HL-60 (cell line): Measurements from ENCODE around the gene CHRNA1.

Experiments used
- DNase-seq, 2 experiments: peaks; one replicate each; pipeline ENCODE4 v3.0.0-alpha.2; 2010 to 2020; ENCODE audit warnings: low read depth in 1 of 2, low spot score in 1 of 2
- H3K27ac ChIP-seq: fragments of 250-450 bp; sonication (Bioruptor Pico); replicated peaks from 2 replicates; pipeline ENCODE4 v1.5.1; 2020; ENCODE audit warnings: mild to moderate bottlenecking, moderate library complexity
- H3K27me3 ChIP-seq: fragments of 250-450 bp; sonication (Bioruptor Pico); 2 replicates; pipeline ENCODE4 v1.5.1; 2021; ENCODE audit warnings: mild to moderate bottlenecking, moderate library complexity; ENCODE audit not compliant: insufficient read depth, poor library complexity, severe bottlenecking
- H3K4me3 ChIP-seq: replicated peaks from 2 replicates; pipeline ENCODE4 v1.5.1; 2011; ENCODE audit warnings: mild to moderate bottlenecking, control low read depth, low read length; ENCODE audit not compliant: insufficient read depth
- GABPA ChIP-seq: IDR thresholded peaks from 2 replicates; pipeline ENCODE4 v1.6.1; 2012; ENCODE audit warnings: low read depth
- POLR2AphosphoS5 ChIP-seq: IDR thresholded peaks from 2 replicates; pipeline ENCODE4 v1.6.1; 2012; ENCODE audit warnings: low read depth
- SPI1 ChIP-seq: IDR thresholded peaks from 2 replicates; pipeline ENCODE4 v1.6.1; 2012; ENCODE audit warnings: low read depth, mild to moderate bottlenecking, borderline replicate concordance
- TF ChIP-seq, protein P1 (sequence below): IDR thresholded peaks from one replicate; pipeline ENCODE4 v1.5.1; 2011; ENCODE audit warnings: low read length, control low read depth, inconsistent platforms; ENCODE audit not compliant: insufficient read depth
- TF ChIP-seq, protein P2 (sequence below): IDR thresholded peaks from 2 replicates; pipeline ENCODE4 v1.6.1; 2012; ENCODE audit warnings: low read depth; ENCODE audit not compliant: insufficient replicate concordance

CHRNA1 gene

DNA sequence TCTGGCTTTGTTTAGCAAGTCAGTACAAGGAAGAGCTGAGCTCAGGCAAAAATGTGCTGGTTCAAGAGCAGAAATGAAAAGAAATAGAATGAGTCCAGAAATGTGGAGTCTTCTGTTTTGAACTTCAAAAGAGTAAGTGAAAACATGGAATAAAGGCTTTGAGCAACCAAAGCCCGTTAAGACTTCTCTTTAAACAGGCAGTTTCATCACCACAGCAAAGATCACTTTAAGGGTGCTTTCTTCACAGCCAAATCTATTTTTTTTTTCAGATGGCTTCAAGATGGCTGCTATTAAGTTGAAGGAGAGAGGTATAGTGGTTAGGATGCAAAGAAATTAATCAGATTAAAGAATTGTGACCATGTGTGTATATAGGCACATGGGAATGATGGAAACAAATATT, 2.0 kb upstream of the CHRNA1 start:
- Histone ChIP-seq H3K4me3 (no peak overlapping the region), H3K27ac (no peak overlapping the region)

DNA sequence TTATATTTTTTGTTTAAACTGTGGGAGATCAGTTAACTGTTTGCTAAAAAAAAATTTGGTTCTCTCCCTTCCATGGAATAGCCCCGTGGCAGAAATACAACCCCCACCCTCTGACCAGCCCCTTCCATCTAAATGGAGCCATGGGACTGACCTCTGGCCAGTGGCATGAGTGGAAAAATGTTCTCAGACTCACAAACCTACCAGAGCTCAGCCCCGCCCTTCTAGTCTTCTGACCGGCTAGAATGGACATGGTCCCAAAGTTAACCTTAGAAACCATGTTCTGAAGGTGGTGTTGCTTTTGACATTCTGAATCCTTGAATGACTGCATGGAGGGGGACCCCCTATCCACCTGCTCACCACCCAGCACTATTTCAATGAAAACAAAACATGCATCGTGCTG, 1.3 kb upstream of the CHRNA1 start:
- no peak overlapping the region for H3K4me3 ChIP-seq
- no peak overlapping the region for H3K27ac ChIP-seq
- peaks cover 11% of the 10 kb centered on the region for H3K27me3 ChIP-seq
- TF ChIP-seq, protein P1, sequence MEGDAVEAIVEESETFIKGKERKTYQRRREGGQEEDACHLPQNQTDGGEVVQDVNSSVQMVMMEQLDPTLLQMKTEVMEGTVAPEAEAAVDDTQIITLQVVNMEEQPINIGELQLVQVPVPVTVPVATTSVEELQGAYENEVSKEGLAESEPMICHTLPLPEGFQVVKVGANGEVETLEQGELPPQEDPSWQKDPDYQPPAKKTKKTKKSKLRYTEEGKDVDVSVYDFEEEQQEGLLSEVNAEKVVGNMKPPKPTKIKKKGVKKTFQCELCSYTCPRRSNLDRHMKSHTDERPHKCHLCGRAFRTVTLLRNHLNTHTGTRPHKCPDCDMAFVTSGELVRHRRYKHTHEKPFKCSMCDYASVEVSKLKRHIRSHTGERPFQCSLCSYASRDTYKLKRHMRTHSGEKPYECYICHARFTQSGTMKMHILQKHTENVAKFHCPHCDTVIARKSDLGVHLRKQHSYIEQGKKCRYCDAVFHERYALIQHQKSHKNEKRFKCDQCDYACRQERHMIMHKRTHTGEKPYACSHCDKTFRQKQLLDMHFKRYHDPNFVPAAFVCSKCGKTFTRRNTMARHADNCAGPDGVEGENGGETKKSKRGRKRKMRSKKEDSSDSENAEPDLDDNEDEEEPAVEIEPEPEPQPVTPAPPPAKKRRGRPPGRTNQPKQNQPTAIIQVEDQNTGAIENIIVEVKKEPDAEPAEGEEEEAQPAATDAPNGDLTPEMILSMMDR: no peak
- TF ChIP-seq POLR2AphosphoS5 (no peak), GABPA (no peak), SPI1 (no peak)
- TF ChIP-seq, protein P2, sequence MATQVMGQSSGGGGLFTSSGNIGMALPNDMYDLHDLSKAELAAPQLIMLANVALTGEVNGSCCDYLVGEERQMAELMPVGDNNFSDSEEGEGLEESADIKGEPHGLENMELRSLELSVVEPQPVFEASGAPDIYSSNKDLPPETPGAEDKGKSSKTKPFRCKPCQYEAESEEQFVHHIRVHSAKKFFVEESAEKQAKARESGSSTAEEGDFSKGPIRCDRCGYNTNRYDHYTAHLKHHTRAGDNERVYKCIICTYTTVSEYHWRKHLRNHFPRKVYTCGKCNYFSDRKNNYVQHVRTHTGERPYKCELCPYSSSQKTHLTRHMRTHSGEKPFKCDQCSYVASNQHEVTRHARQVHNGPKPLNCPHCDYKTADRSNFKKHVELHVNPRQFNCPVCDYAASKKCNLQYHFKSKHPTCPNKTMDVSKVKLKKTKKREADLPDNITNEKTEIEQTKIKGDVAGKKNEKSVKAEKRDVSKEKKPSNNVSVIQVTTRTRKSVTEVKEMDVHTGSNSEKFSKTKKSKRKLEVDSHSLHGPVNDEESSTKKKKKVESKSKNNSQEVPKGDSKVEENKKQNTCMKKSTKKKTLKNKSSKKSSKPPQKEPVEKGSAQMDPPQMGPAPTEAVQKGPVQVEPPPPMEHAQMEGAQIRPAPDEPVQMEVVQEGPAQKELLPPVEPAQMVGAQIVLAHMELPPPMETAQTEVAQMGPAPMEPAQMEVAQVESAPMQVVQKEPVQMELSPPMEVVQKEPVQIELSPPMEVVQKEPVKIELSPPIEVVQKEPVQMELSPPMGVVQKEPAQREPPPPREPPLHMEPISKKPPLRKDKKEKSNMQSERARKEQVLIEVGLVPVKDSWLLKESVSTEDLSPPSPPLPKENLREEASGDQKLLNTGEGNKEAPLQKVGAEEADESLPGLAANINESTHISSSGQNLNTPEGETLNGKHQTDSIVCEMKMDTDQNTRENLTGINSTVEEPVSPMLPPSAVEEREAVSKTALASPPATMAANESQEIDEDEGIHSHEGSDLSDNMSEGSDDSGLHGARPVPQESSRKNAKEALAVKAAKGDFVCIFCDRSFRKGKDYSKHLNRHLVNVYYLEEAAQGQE: no peak
- DNase-seq: no peak

More for the DNA sequence above, 2.0 kb upstream of the CHRNA1 start:
- no peak for DNase-seq
- TF ChIP-seq SPI1: no peak
- no peak for TF ChIP-seq GABPA
- TF ChIP-seq POLR2AphosphoS5: no peak
- TF ChIP-seq, protein P2: no peak
- TF ChIP-seq, protein P1: no peak
- H3K27me3 ChIP-seq: peaks cover 11% of the 10 kb centered on the region

DNA sequence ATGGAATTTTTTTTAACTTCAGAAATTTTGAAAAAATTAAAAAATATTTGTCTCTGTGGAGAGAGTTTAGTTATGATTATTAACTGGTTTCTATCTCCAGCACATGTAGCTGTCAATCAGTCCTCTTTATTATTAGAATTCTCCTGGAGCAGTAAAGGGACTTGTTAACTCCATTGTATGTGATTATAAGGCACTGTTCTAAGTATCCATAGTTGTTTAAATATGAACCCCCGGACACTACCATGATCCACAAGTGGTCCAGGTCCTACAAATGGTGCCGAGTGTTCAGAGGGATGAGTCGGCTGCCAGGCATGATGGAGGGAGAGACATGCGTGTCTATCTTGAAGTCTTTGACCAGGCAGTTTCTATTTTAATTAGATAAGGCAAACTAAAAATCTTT, 492 bp downstream of the CHRNA1 start:
- Histone ChIP-seq H3K27me3 (peaks cover 11% of the 10 kb centered on the region), H3K27ac (no peak overlapping the region), H3K4me3 (no peak overlapping the region)
- DNase-seq: no peak
- TF ChIP-seq, protein P1: no peak
- no peak for TF ChIP-seq SPI1

DNA sequence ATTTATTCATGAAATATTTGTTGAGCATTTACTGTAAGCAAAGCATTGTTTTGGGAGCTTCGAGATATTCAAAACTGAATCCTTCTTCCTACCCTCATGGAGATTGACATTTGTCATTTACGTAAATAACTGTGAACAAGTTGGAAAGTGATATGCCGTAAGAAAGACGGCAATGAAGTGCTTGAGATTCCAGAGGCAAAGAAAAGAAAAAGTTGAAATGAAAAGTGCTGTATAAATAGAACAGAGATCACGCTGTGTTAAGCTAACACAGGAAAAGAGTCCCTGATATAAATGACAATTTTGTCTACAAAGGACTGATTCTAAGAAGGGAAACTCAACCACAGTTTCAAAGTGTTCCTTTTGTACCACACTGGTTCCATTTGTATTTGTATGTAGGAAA, 1.8 kb downstream of the CHRNA1 start:
- no peak for DNase-seq
- H3K27ac ChIP-seq: no peak overlapping the region
- H3K27me3 ChIP-seq: peaks cover 11% of the 10 kb centered on the region
- TF ChIP-seq, protein P1: no peak
- H3K4me3 ChIP-seq: no peak overlapping the region
